Epithelial cell of prostate (primary cell): ENCODE measurements around the gene CEMIP.

ENCODE experiments used
- DNase-seq: peaks from one replicate; pipeline ENCODE4 v3.0.0-alpha.2; 2011; ENCODE audit warnings: low read depth, low spot score
- H3K27ac ChIP-seq: fragments of 450-650 bp; 2 replicates; pipeline ENCODE4 v1.5.1; 2017; ENCODE audit warnings: mild to moderate bottlenecking

The CEMIP gene

GRCh38 chr15:80779658-80780415 is 667 bp downstream of the CEMIP start:
- no peak for DNase-seq
- no peak overlapping the region for H3K27ac ChIP-seq

- DNase-seq: no peak
- no peak overlapping the region for H3K27ac ChIP-seq
Observed at GRCh38 chr15:80780416-80781221, 1.4 kb downstream of the CEMIP start.

GRCh38 chr15:80783260-80783659 is 4.1 kb downstream of the CEMIP start:
- no peak overlapping the region for H3K27ac ChIP-seq
- DNase-seq: no peak

- no peak for DNase-seq
- no peak overlapping the region for H3K27ac ChIP-seq
Observed at GRCh38 chr15:80785335-80785734, 6.2 kb downstream of the CEMIP start.

GRCh38 chr15:80785811-80786354 is 6.7 kb downstream of the CEMIP start:
- no peak overlapping the region for H3K27ac ChIP-seq
- no peak for DNase-seq

- DNase-seq: no peak
- no peak overlapping the region for H3K27ac ChIP-seq
Observed at GRCh38 chr15:80787316-80787715, 8.1 kb downstream of the CEMIP start.

GRCh38 chr15:80788536-80788935 is 9.4 kb downstream of the CEMIP start:
- DNase-seq: no peak

GRCh38 chr15:80789296-80789695 is 10.1 kb downstream of the CEMIP start:
- no peak for DNase-seq
- H3K27ac ChIP-seq: no peak overlapping the region

More at GRCh38 chr15:80788536-80788935, 9.4 kb downstream of the CEMIP start:
- H3K27ac ChIP-seq: no peak overlapping the region

GRCh38 chr15:80789796-80790195 is 10.6 kb downstream of the CEMIP start:
- no peak for DNase-seq
- no peak overlapping the region for H3K27ac ChIP-seq

GRCh38 chr15:80790236-80790635 is 11.1 kb downstream of the CEMIP start:
- DNase-seq: no peak
- no peak overlapping the region for H3K27ac ChIP-seq

GRCh38 chr15:80791004-80791403 is 11.8 kb downstream of the CEMIP start:
- no peak for DNase-seq
- peak overlapping the region; percentile 24 for H3K27ac ChIP-seq

- no peak overlapping the region for H3K27ac ChIP-seq
- no peak for DNase-seq
Observed at GRCh38 chr15:80796407-80796806, 17.2 kb downstream of the CEMIP start.

- no peak overlapping the region for H3K27ac ChIP-seq
- DNase-seq: no peak
Observed at GRCh38 chr15:80798911-80799310, 19.7 kb downstream of the CEMIP start.

- H3K27ac ChIP-seq: no peak overlapping the region
- no peak for DNase-seq
Observed at GRCh38 chr15:80800067-80800466, 20.9 kb downstream of the CEMIP start.

GRCh38 chr15:80801891-80802680 is 22.9 kb downstream of the CEMIP start:
- DNase-seq: no peak
- no peak overlapping the region for H3K27ac ChIP-seq

- no peak overlapping the region for H3K27ac ChIP-seq
- DNase-seq: no peak
Observed at GRCh38 chr15:80803580-80804525, 24.7 kb downstream of the CEMIP start.

- peak; percentile 82 for DNase-seq
- H3K27ac ChIP-seq: peak overlapping the region; percentile 44
Observed at GRCh38 chr15:80804970-80805495, 25.9 kb downstream of the CEMIP start.

GRCh38 chr15:80811781-80812315 is 32.7 kb downstream of the CEMIP start:
- DNase-seq: no peak
- H3K27ac ChIP-seq: no peak overlapping the region

- DNase-seq: no peak
- no peak overlapping the region for H3K27ac ChIP-seq
Observed at GRCh38 chr15:80815106-80815505, 35.9 kb downstream of the CEMIP start.
